ENCODE results near the gene JAG2. TPM values are rescaled to one million over a fixed set of nuclear protein-coding genes. Genes with fewer than 3 reads are reported as not detected.

JAG2 gene
- total RNA-seq, 1 donor from 2014 or later = 7.5 TPM

- Mint-ChIP-seq H3K9me3 (ENCODE audit: unreplicated experiment) (peaks cover 4% of the 10 kb centered on the region), H3K4me1 (ENCODE audit: unreplicated experiment) (no peaks in the 10 kb centered on the region), H3K27ac (ENCODE audit: unreplicated experiment) (no peak overlapping the region), H3K27me3 (ENCODE audit: unreplicated experiment) (no peaks in the 10 kb centered on the region), H3K36me3 (ENCODE audit: unreplicated experiment) (peaks cover 4% of the 10 kb centered on the region), H3K4me3 (ENCODE audit: unreplicated experiment) (no peak overlapping the region)
- DNase-seq (ENCODE audit: extremely low spot score, unreplicated experiment) = no peak
- no peak for TF ChIP-seq CTCF (IDR thresholded peaks at IDR 0.05)
Observed at GRCh38 chr14:105141026-105141425, 27.6 kb downstream of the JAG2 start.

GRCh38 chr14:105140581-105140980 lies 28.0 kb downstream of the JAG2 start:
- no peak overlapping the region for H3K27ac Mint-ChIP-seq (ENCODE audit: unreplicated experiment)
- DNase-seq (ENCODE audit: extremely low spot score, unreplicated experiment) = no peak
- H3K4me1 Mint-ChIP-seq (ENCODE audit: unreplicated experiment) = no peaks in the 10 kb centered on the region
- H3K4me3 Mint-ChIP-seq (ENCODE audit: unreplicated experiment) = no peak overlapping the region
- no peak for TF ChIP-seq CTCF (IDR thresholded peaks at IDR 0.05)
- H3K36me3 Mint-ChIP-seq (ENCODE audit: unreplicated experiment) = peaks cover 4% of the 10 kb centered on the region
- H3K9me3 Mint-ChIP-seq (ENCODE audit: unreplicated experiment) = peaks cover 4% of the 10 kb centered on the region
- H3K27me3 Mint-ChIP-seq (ENCODE audit: unreplicated experiment) = no peaks in the 10 kb centered on the region

GRCh38 chr14:105139831-105140239 lies 28.7 kb downstream of the JAG2 start:
- H3K27ac Mint-ChIP-seq (ENCODE audit: unreplicated experiment) = no peak overlapping the region
- TF ChIP-seq CTCF (IDR thresholded peaks at IDR 0.05) = no peak
- no peak overlapping the region for H3K4me3 Mint-ChIP-seq (ENCODE audit: unreplicated experiment)
- DNase-seq (ENCODE audit: extremely low spot score, unreplicated experiment) = no peak
- peaks cover 4% of the 10 kb centered on the region for H3K36me3 Mint-ChIP-seq (ENCODE audit: unreplicated experiment)
- H3K4me1 Mint-ChIP-seq (ENCODE audit: unreplicated experiment) = no peaks in the 10 kb centered on the region
- peaks cover 2% of the 10 kb centered on the region for H3K27me3 Mint-ChIP-seq (ENCODE audit: unreplicated experiment)
- H3K9me3 Mint-ChIP-seq (ENCODE audit: unreplicated experiment) = peaks cover 4% of the 10 kb centered on the region

- no peak for TF ChIP-seq CTCF (IDR thresholded peaks at IDR 0.05)
- Mint-ChIP-seq H3K36me3 (ENCODE audit: unreplicated experiment) (peaks cover 4% of the 10 kb centered on the region), H3K9me3 (ENCODE audit: unreplicated experiment) (peaks cover 4% of the 10 kb centered on the region), H3K4me3 (ENCODE audit: unreplicated experiment) (no peak overlapping the region), H3K27ac (ENCODE audit: unreplicated experiment) (no peak overlapping the region), H3K4me1 (ENCODE audit: unreplicated experiment) (no peaks in the 10 kb centered on the region), H3K27me3 (ENCODE audit: unreplicated experiment) (peaks cover 7% of the 10 kb centered on the region)
- DNase-seq (ENCODE audit: extremely low spot score, unreplicated experiment) = no peak
Observed at GRCh38 chr14:105139212-105139825, 29.3 kb downstream of the JAG2 start.

- no peak overlapping the region for H3K4me3 Mint-ChIP-seq (ENCODE audit: unreplicated experiment)
- H3K4me1 Mint-ChIP-seq (ENCODE audit: unreplicated experiment) = no peaks in the 10 kb centered on the region
- H3K27ac Mint-ChIP-seq (ENCODE audit: unreplicated experiment) = no peak overlapping the region
- DNase-seq (ENCODE audit: extremely low spot score, unreplicated experiment) = no peak
- H3K9me3 Mint-ChIP-seq (ENCODE audit: unreplicated experiment) = peaks cover 4% of the 10 kb centered on the region
- H3K36me3 Mint-ChIP-seq (ENCODE audit: unreplicated experiment) = peaks cover 4% of the 10 kb centered on the region
- no peak for TF ChIP-seq CTCF (IDR thresholded peaks at IDR 0.05)
- peaks cover 9% of the 10 kb centered on the region for H3K27me3 Mint-ChIP-seq (ENCODE audit: unreplicated experiment)
Observed at GRCh38 chr14:105138551-105139111, 29.9 kb downstream of the JAG2 start.

Data from osteocyte (in vitro differentiated cells).